Embryonic facial prominence (tissue), 1 donor: ENCODE results near the gene PIM3.

Source experiments
- DNase-seq: peaks from one replicate; pipeline ENCODE4 v3.0.0-alpha.2; 2016; ENCODE audit errors: extremely low spot score

Gene PIM3

DNA sequence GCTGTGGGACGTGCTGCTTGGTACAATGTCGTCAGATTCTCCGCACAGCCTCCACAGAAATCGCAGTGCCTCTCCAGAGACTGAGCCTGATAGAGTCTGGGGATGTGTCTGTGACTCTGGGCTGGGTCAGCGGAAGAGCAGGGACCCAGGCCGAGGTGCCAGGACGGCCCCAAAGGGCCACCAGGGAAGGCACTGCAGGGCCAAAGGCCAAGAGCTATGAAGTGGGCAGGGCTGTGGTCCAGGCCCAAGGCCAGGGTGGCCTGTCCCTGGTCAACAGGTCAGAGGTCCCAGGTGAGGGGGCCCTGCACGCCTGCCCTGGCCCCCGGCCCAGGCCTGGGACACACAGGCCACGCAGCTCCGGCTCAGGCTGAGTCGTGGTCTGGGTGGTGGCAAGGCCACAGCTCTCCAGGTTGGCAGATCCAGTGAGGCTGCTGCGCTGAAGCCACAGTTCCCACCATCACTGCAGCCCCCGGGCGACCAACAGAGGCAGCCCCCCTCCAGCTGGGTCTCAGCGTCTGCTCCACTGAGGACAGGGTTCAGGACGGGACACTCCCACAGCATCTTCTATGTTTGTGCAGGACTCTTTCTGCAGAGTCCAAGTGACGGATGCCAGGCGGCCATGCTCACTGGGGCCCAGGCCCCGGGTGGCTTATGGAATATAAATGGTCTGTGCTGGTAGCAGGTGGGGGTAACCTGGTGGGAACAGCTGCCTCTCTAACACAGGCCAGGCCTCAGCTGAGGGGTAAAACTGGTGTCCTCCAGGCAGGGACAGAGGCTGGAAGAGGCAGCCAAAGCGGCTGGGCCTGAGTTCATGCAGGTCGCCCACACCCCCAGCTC, 4.8 kb upstream of the PIM3 start:
- no peak for DNase-seq

DNA sequence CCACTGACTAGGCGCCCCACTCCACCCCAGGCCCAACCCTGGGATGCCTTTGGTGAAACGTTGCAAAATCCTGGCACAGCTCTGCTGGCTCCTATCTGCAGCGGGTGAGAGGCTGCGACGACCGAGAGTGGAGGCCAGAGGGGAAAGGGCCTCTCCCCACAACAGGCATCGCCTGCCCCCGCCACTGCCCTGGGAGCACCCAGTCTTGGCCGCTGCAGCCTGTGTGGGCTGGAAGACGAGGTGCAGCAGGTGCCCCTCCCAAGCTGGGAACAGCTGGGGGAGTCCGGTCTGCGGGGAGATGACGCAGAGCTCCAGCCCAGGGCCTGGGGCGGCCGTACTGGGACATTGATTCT, 4.2 kb upstream of the PIM3 start:
- no peak for DNase-seq

DNA sequence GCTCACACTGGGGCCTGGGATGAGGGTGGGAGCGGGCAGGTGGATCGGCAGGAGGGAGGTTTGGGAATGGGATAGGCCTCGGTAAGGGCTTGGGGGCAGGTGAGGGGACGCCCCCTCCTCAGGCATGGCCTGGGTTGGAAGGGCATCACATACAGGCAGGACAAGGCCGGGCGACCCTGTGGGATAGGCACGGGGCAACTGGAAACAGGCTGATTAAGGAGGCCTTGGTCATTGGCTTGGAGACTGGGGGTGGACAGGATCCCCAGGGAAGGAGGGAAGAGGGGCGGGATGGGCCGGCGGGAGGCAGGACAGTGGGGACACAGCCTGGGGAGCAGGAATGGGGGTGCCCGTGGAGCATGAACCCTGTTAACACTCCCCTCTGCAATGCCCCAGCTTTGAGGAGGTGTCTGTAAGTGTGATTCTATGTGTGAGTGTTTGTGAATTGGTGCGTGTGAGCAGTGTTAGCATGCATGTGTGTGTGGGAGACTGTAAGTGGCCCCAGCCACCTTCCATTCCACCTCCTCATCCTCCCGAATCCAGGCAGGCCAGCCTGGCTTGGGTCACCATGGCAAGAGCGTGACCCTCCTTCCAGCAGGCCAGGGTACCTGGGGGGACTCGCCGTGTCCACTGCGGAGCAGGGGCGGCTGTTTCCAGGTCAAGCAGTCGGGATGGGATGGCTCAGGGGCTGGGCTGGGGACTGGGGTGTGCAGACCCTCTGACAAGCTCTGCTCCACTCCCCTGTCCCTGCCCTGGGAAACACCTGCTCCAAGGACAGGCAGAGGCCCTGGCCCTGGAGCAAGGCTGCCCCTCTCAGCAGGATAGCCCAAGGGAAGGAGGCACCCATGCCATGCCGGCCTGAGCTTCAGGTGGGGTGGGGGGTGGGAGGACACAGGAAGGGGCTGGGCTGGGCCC, 3.4 kb upstream of the PIM3 start:
- DNase-seq, result no peak

DNA sequence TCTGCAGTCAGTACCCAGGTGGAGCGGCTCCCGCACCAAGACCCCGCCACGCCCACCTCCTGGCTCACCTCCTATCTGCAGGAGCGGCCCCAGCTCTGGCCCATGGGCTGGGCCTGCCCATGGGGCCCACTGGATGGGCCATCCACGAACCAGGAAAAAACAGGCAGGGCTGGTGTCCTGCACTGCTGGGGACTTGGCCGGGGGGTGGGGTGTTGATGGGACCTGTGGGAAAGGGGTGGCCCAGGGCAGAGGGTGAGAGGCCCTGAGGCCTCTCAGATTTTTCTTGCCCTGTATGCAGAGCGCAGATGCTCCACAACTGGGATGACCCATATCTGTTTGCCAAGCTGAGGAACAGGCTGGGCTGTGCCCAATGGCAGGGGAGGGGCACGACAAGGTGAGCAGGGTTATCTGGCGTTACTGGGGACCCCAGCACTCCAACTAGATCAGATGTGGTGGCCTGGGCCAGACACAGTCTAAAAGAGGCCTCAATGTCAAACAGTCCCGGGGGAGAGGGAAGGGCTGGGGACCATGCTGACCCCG, 2.7 kb upstream of the PIM3 start:
- DNase-seq, result no peak

DNA sequence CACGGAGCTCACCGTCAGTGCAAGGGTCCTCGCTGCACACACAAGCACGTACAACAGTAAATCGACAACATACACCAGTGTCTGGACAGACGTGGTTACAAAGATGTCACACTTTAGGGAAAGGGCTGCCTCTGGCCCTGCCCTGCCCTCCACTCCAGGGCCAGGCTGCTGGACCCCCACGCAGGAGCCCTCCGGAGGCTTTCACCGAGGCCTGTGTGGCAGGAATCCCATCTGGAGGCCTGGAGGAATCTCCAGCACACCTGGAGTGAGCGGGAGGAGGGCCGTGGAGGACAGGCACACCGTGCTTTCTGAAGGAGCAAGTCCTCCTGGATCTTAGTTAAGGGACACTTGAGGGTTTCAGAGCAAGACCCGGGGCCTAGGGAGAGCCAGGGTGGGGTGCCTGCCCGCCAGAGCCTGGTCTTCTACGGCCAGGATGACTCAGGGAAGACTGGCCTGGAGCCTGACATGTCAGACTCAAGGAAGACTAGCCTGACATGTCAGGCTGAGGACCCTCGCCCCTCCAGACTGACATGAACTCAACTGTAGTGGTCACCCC, 2.1 kb upstream of the PIM3 start:
- DNase-seq, result no peak

DNA sequence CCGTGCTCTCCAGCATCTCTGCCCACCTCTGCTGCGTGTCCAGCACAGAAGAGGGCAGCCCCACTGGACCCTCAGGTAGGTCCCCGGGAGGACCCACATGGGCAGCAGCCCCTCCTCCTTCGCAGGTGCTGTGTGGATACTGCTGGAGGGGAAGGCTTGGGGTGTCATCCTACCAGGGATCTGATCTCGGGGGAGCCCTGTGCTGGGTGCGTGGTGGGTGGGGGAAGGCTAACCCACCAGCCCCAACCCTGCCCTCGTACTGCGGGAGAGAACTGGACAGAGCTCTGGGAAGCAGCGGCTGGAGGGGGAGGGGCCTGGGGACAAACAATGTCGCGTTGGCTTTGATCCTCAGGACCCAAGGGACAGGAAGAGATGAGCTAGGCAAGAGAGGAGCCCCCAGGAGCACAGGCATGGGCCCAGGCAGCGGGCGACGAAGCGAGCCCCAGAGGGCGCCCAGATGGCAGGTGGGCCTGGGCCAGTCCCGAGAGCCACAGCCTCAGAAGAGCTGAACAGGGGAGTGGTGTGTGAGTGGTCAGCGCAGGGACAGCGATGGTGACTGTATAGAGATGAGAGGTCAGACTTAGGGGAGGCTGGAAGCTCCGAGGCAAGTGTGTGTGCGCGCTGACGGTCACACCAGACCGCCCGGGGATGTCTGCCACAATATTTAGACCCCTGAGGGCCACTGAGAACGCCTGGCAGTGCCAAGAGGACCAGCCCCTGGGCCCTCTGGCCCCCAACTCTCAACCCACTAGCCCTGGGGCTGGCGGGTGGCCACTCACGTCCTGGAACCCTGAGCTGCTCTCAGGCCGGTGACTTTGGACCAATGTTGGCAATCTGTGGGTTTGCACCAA, 1.4 kb upstream of the PIM3 start:
- DNase-seq, result no peak

DNA sequence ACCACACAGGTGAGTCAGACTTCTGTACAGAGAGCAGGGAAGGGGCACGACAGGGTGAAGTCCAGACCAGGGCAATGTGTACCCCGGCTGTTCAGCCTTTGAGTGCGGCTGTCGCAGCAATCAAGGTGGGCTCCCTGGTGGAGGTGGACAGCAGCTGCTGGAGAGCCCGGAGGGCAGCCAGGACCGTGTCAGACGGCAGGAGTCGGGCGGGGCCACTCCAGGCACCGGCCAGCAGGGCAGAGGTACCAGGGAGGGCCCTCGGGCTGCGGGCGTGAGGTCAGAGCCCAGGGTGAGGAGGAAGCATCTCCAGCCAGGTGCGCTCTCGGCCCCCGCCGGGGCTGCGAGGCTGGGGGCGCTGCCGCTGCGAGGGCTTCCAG, 802 bp upstream of the PIM3 start:
- no peak for DNase-seq

DNA sequence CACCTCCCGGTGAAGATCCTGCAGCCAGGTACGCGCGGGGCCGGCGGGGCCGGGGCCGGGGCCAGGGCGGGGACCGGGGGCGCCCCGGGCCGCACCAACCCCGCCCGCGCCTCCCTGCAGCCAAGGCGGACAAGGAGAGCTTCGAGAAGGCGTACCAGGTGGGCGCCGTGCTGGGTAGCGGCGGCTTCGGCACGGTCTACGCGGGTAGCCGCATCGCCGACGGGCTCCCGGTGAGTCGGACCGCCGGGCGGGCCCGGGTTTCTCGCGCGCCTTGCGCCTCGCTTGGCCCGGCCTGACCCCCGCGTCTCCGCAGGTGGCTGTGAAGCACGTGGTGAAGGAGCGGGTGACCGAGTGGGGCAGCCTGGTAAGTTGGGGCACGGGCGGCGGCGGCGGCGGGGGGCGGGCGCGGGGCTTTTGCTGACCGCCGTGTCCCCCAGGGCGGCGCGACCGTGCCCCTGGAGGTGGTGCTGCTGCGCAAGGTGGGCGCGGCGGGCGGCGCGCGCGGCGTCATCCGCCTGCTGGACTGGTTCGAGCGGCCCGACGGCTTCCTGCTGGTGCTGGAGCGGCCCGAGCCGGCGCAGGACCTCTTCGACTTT, 531 bp downstream of the PIM3 start:
- no peak for DNase-seq

DNA sequence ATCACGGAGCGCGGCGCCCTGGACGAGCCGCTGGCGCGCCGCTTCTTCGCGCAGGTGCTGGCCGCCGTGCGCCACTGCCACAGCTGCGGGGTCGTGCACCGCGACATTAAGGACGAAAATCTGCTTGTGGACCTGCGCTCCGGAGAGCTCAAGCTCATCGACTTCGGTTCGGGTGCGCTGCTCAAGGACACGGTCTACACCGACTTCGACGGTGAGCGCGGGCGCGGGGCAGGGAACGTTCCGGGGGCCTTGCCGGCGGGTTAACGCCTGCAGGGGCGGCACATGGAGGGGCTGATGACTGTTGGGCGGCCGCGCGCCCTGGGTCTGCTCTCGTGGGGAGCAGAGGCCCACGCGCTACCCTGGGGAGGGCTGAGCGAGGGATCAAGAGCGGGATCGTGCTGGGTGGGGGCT, 1.0 kb downstream of the PIM3 start:
- DNase-seq, result no peak

DNA sequence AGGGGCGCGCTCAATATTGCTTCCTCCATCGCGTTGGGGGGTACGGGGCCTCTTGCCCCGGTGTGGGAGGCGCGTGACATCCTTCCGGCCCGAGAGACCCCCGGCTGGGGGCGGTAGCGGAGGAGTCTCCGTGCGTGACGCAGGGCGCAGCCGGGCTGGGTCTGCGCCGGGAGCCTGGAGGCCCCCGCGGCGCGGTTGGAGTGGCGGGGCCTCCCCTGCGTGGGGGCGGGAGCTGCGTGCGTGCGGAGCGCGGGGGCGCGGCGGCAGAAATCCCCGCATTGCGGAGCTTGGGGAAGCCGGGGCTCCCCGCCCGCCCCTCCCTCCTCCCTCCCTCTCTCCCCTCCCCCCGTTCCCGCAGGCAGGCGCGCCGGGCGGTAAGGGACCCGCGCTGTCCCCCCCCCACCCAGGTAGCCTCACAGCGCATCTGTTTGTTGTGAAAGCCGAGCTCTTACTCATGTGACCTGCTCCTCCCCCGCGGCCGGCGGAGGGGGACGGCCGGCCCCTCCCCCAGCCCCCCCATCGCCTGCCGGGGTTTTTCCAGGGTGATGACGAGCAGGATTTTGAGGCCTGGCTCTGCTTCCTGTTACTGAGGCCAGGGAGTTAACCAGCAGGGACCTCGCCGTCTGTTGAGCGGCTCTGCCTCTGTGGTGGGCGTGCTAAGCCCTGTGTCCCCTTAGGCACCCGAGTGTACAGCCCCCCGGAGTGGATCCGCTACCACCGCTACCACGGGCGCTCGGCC, 1.6 kb downstream of the PIM3 start:
- DNase-seq, result peak; percentile 50

DNA sequence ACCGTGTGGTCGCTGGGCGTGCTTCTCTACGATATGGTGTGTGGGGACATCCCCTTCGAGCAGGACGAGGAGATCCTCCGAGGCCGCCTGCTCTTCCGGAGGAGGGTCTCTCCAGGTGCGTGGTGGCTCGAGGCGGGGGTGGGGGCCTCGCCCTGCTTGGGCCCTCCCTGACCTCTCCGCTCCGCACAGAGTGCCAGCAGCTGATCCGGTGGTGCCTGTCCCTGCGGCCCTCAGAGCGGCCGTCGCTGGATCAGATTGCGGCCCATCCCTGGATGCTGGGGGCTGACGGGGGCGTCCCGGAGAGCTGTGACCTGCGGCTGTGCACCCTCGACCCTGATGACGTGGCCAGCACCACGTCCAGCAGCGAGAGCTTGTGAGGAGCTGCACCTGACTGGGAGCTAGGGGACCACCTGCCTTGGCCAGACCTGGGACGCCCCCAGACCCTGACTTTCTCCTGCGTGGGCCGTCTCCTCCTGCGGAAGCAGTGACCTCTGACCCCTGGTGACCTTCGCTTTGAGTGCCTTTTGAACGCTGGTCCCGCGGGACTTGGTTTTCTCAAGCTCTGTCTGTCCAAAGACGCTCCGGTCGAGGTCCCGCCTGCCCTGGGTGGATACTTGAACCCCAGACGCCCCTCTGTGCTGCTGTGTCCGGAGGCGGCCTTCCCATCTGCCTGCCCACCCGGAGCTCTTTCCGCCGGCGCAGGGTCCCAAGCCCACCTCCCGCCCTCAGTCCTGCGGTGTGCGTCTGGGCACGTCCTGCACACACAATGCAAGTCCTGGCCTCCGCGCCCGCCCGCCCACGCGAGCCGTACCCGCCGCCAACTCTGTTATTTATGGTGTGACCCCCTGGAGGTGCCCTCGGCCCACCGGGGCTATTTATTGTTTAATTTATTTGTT, 2.4 kb downstream of the PIM3 start:
- DNase-seq, result no peak

DNA sequence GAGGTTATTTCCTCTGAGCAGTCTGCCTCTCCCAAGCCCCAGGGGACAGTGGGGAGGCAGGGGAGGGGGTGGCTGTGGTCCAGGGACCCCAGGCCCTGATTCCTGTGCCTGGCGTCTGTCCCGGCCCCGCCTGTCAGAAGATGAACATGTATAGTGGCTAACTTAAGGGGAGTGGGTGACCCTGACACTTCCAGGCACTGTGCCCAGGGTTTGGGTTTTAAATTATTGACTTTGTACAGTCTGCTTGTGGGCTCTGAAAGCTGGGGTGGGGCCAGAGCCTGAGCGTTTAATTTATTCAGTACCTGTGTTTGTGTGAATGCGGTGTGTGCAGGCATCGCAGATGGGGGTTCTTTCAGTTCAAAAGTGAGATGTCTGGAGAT, 3.1 kb downstream of the PIM3 start:
- no peak for DNase-seq

DNA sequence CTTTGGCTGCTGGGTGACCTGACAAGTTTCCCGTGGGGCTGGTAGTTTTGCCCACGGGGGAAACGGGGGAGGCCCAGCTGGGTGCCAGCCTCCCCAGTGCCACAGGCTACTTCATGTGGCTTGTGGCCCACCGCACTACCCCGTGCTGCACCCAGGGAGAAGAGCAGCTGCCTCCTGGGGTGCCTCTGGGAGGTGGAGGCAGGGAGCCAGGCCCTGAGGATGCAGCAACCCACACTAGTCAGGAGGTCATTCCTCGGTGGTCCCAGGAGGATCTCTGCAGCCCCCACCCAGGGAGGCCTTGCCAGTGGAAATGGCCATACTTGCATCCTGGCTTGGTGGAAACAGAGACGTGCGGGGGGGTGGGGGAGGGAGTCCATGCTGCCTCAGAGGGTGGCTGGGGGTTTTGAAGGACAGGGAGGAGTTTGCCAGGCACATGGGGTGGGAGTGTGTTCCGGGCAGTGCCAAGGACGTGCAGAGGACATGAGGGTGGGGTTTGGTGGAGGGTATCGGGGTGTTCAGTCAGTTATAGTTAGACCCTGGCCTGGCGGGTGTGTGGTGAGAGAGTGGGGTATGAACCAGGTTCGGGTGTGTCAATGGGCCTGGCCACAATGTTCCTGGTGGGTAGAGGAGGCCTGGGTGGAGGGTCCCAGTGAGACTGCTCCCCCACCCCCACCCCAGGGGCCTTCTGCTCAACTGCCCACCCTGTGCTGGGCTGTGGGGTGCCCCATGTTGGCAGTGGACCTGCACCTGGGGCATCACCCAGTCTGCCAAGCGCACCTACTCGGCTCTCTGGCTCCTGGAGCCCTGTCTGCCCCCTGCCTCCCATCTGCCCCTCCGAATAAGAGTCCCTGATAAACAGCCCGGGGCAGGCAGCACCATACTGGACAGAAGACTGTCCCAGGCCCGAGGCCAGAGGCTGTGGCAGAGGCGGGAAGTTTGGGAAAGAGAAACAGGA, 3.8 kb downstream of the PIM3 start:
- DNase-seq, result no peak

DNA sequence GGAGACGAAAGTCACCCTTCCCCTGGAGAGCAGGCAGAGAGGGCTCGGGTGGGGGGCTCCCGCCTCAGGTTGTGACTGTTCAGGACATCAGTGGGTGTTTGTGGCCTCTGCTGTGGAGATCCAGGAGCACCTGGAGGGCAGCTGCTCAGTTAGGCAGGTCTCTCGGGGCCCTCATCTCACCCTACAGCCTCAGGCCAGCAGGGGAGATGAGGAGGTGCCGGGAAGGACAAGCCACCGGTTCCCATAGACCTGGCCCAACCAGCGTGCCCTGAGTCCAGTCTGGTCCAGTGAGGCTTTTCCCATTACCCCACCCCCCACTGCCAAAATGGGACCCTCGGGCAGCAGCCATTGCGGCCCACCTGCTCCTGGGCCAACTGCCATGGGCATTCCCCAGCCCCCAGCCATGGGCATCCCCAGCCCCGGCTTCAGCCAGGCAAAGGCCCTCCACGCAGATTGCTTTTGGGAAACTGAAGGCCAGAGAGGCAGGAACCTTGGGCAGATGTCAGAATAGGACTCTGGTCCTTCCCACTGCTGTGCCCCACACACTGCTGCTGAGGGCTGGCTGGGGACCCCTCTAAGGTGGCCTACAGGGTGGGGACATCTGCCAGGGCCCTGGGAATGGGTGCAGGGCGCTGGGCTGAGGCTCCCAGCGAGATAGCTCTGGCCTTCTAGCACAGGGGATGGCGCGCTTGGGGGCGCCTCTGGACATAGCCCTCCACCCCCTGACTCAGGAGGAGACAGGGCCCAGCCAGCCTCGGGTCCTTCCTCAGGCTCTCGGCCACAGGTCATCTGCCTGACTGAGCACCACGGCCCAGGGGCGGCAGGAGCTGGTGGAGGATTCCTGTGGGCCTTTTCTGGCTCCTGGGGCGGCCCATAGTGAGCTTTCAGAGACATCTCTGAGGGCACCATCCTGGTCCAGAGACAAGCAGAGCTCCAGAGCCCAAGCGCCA, 4.8 kb downstream of the PIM3 start:
- no peak for DNase-seq

DNA sequence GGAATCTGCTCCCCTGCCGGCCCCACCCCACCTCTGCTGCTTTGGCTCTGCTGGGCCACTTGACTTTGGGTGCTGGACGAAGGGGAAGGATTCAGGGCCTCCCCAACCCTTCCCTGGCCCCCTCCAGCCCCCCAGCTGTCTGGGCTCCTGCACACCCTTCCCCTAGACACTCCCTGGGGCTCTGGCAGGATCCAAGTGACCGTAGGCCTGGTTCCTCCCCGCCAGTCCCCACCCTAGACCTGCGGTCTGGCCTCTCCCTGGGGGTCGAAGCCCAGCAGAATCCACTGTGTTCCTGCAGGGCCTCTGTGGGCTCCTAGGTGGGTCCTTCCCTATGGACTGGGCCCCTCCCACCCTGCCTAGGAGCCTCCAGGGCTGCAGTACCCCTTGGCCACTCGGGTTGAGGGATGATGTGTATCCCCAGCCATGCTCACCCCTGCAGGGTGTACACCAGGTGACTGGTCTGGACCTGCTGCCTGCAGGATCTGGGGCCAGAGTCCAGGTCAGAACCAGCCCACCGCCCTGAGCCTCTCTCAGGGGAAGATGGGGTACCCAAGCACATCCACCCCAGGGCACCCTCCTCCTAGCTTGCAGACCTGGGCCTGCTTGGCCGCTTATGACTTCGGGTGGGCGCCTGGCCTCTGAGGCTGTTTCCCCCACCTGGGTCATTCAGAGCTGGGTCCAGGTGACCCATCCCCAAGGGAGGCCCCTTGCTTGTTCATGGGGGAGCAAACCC, 5.6 kb downstream of the PIM3 start:
- DNase-seq, result no peak
